Astrocyte of the hippocampus (primary cell): ENCODE data around the gene FLNB.
A peak's percentile ranks its signal among the peaks of the same experiment; 100 is the strongest.

Experiments
- DNase-seq: peaks from one replicate; pipeline ENCODE4 v3.0.0; 2011; ENCODE audit warnings: low read depth, low spot score

Gene FLNB

DNA sequence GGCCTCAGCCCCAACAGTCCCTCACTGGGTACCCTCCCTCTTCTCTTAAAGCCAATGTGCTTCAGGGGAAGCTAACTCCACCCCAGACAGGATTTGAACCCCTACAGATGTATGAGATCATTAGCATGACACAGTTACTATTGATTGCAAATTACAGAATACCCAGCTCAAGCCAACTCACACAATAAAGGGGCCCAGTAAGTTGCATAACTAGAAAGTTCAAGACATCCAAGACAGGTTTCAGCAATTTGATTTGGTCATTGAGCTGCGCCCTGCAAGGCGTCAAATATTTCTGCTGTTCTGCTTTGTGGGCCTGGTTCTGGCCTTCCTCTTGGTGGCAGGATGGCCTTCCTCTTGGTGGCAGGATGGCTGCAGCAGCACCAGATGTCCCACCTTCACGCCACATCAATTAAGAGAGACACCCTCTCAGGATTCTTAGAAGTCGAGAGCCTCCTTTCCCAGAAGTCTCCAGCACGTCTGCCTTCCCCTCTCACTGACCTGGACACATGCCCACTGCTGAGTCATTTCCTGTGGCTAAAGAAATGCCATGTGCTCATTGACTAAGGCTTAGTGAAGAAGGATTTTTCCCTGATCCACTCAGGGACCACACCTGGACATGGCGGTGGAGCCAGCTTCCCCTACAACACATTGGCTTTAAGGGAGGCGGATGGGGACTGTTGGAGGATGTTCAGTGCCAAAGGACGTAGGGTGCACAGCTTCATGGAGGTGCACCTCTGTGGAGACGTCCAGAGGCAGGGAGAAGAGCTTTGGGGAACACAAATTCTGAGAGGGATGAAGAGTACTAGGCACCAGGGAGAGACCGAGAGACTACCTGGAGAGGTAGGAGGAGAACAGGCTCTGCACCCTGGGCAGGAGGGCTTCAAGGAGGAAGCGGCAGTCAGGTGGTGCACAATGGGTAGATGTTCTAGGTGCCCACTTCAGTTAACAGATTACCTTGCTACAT is 153.5 kb downstream of the FLNB start:
- DNase-seq, result peak; percentile 94

DNA sequence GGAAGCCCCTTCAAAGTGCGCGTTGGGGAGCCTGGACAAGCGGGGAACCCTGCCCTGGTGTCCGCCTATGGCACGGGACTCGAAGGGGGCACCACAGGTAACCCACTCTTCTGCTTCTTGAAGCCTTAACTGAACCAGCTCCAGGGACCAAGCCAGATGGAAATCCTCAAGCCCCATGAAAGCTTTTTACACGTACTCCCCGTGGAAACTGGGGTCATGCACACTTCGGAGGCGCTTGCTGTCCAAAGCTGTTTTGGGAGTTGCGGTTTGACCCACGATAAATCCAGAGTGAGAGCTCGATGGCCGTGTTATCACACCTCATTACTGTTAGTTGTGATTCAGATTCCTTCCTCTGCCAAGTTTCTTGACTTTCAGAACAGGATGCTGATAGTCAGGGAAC is 155.0 kb downstream of the FLNB start:
- DNase-seq, result peak; percentile 50

DNA sequence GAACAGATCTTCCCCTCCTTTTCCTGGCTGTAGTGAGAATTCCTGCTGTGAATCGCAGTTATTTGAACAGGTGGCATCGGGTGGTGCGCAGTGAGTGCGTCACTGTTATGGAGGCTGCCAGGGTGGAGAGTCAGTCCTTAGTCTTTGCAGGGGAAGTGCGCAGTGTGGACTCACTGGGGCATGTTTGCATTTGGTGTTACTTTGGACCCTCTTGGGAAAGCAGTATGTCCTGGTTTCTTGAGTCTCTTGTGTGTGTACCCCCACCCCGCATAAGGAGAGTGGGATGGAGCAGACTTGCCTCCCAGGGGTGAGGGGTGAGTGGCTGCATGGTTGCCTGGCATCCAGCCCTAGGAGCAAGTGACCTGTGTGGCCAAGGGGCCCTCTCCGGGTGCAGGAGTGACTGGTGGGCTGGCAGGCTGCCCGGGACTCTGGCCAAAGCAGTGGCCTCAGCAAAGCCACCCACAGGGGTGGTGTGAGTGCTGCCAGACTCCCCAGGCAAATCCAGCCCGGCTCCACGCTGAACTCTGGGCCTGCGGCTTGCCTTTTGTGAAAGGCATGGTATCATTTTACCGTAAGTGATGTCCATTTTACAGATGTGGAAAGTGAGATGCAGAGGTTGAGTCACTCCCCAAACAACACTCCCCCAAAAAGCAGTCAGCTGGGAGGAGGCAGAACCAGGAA is 156.1 kb downstream of the FLNB start:
- DNase-seq, result peak; percentile 79

GRCh38 chr3:58164906-58165821 is 156.9 kb downstream of the FLNB start:
- peak; percentile 85 for DNase-seq

DNA sequence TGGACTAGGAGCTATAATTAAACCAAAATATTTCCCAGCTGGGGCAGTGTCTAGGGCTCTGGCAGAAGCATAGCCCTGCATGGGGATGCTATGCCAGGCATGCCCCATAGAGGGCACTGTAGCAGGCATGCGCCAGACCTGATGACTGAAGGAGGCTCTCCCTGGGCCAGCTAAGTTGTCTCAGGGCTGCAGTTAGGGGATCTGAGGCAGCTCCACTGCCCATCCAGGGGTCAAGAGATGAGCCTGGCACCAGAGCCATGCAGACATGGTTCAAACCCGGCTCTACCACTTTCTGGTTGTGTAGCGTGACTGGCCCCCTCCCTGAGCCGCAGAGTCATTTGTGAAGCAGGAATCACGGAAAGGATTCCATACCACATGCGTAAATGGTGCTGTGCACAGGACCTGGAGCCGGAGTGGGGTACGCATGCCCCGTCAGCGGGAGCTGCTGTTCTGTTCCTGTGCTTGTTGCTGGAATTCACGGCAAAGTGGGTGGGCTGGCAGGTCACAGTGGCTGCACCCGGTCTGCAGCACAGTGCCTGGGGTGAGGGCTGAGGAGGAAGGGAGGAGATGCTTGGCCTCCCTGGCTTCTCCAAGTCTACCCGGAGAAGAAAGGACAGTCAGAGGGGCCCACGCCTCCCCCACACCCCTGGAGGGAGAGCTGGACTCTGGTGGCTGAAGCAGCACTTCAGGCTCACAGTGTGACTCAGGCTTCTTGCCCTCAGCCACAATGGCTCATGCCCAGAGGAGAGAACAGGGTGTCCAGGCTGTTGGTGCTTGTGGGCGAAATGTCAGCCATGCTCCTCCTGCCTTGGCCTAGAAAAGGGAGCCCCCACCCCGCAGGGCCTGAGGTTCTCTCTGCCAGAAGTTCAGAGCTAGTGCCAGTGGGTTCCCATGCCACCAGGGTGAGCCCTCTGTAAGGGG is 159.5 kb downstream of the FLNB start:
- DNase-seq, result peak; percentile 71

DNA sequence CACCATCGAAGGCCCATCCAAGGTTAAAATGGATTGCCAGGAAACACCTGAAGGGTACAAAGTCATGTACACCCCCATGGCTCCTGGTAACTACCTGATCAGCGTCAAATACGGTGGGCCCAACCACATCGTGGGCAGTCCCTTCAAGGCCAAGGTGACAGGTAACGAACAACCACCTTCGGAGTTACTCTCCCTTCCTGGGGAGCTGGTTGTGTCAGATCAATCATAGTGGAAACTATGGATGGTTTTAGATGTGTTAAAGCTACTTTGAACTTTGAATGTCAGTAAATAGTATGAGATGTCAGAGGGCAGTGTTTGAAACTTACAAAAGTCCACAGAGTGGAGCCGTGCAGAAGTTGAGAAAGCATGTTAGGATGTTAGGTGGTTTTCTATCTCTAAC is 160.3 kb downstream of the FLNB start:
- no peak for DNase-seq

DNA sequence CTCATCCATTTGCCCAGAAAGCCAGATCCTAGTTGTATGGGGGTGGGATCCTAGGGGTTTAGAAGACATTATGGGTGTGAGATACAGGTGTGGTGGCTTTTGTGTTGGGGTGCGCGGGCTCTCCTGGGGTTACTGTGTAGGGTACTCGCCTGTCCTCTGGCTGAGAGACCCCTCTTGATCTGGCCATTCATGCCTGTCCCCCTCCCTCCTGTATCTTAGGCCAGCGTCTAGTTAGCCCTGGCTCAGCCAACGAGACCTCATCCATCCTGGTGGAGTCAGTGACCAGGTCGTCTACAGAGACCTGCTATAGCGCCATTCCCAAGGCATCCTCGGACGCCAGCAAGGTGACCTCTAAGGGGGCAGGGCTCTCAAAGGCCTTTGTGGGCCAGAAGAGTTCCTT is 161.1 kb downstream of the FLNB start:
- DNase-seq, result no peak

GRCh38 chr3:58170376-58170775 is 162.2 kb downstream of the FLNB start:
- DNase-seq, result no peak

DNA sequence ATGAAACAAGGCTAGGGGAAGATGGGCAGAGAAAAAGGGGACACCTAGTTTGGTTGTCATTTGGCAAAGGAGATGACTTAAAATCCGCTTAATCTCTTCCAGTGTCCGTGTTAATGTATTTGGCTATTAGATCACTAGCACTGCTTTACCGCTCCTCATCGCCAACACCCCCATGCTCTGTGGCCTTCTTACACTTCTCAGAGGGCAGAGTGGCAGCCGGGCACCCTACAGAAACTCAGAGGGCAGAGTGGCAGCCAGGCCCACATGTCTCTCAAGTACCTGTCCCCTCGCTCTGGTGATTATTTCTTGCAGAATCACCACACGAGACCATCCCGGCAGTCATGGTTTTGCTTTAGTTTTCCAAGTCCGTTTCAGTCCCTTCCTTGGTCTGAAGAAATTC is 162.9 kb downstream of the FLNB start:
- no peak for DNase-seq

DNA sequence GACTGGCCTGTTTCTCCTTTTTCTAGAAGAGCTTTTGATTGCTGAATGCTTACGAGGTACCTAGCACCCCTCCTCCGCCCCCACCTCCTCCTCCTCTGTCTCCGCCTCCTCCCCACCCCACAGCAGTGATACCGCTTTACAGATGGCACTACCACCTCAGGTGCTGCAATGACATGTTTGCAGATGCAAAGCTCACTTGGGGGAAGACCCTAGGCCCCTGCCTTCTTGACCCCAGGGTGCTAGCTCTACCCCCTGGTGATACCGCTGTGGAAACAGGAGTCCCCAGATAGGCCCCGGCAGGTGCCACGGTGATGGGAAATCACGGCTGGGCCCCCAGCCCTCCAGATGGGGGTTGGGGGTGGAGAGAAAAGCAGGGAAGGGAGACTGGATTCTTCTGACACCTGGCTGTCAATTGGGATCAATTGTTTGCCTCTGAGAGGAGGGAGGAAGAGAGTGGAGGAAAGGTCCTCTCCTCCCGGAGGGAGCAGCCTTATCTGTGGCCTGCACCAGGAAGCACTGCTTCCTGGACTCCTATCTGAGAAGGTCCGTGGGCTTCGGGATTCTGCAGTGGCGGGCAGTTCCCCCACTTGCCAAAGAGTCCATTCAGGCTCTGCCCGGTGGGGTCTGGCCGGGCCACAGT is 164.9 kb downstream of the FLNB start:
- DNase-seq, result no peak

- peak; percentile 43 for DNase-seq
Observed at GRCh38 chr3:58173669-58174398, 165.6 kb downstream of the FLNB start.

DNA sequence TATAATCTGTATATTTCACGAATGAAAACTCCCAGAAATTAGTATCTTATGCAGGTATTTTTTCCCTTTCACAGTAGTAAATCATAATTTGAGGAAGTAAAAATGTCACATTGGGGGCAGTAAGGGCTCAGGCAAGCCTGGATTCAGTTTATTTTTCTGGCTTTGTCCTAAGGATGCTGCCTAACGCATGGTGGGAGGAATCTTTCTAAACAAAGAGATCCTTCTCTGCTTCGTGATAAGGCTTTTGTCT is 166.9 kb downstream of the FLNB start:
- no peak for DNase-seq

- peak; percentile 60 for DNase-seq
Observed at GRCh38 chr3:58175437-58176184, 167.4 kb downstream of the FLNB start.

DNA sequence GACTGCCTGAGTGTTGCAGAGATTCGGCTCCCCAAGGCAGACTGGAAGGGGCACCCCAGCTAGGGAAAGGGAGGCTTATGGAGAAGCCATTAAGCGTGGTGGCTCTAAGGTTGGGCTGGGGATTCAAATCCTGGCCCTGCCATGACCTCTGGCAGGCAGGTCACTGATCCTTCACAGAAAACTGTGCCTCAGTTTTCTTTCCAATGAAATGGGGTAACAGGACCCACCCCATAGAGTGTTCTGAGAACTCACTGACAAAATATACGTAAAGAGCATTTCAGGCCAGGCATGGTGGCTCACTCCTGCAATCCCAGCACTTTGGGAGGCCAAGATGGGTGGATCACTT is 167.9 kb downstream of the FLNB start:
- no peak for DNase-seq

DNA sequence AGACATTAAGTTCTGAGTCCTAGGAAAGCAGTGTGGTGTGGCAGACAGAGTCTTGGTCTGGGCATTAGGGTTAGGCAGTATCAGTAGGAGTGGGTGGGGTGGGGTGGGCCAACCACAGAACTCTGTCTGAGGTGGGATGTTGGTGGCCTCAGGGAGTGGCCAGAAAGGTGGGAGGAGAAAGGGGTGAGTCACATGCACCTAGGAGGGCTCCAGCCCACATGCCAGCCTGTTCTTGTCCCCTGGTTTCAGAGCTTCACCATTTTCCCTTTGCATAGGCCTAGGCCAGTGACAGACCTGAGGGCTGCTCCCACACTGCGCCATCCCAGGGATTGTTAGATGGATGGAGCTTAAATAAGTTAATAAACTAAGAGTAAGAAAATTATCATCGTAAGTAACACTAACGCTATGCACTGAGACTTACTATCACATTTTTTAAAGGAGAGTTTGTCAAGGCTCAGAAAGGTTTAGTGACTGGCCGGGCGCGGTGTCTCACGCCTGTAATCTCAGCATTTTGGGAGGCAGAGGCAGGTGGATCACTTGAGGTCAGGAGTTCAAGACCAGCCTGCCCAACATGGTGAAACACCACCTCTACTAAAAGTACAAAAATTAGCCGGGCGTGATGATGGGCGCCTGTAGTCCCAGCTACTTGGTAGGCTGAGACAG is 168.7 kb downstream of the FLNB start:
- no peak for DNase-seq

DNA sequence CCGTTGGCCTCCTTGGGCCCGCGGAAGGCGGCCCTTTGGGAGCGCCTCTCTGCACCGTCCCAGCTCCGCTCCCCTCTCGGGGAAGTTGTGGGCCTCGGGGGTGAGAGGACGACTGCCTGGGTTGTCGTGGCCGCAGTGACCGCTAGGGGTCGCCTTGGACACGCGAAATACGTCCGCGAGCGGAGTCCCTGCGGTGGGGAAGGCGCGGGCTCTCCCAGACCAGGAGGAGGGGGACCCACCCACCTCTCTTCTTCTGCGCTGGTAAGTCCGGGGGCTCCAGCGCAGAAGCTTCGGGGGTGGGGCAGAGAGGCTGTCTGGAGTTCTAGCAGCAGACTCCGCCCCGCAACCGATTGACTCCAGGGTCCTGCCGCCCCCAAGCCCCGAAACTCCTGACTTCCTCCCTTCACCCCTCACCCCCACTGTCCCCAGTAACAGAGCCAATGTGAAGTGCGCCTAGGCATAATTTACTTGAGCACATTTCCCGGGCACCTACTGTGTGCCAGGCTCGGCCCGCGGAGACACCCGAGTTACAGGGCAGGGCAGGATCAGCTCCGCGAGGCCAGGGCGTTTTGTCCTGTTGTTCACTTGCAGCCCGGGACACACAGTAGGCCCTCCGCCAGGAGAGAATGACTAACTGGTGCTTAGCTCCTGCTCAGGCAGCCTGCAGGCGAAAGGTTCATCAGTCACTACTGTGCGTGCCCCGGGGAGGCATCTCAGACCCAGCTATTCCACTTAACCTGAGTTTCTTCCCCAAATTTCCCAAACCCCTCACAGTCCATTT is 169.7 kb downstream of the FLNB start:
- peak; percentile 92 for DNase-seq

DNA sequence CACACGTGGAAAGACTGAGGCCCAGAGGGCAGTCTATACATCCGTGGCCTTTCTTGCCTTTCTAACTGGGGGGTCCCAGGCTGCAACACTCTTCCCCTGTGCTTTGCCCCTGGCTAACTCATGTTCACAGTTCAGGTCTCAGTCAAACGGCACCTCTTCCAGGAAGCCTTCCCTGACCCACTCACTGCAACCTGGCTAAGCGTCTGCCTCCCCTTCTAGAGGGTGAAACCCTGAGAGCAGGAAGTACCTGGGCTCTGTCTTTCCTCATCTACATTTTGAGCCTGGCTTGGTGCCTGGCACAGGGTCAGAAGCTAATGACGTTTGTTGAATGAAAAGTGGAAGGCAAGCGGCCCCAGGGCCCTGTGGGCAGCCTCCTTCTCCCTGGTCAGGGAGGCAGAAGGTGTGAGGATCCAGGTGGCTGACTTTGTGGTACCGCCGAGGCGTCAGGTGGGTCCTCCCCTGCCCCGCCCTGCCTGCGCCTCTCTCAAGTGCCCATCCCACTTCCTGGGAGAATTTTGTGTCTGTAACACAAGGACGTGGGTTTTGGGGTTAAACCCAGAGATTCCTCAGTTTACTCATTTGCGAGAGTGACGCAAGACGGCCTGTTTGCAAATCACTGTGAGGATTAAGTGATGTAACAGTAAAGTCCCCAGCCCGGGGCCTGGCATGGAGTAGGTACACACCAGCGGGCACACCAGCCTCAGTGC is 170.5 kb downstream of the FLNB start:
- no peak for DNase-seq
